ENCODE data around the gene PINK1.

The PINK1 gene

GRCh38 chr1:20657024-20657423 lies 23.8 kb downstream of the PINK1 start:
- no peak overlapping the region for H3K9ac ChIP-seq (ENCODE audit: low read depth, low read length)
- H3K27me3 ChIP-seq (ENCODE audit: control insufficient read depth, insufficient read depth, low read length): no peaks in the 10 kb centered on the region
- no peaks in the 10 kb centered on the region for H3K4me1 ChIP-seq (ENCODE audit: control insufficient read depth, insufficient read depth, low read length)
- no peaks in the 10 kb centered on the region for H3K9me3 ChIP-seq (ENCODE audit: control insufficient read depth, insufficient read depth, low read length)
- peaks cover 54% of the 10 kb centered on the region for H3K36me3 ChIP-seq (ENCODE audit: control insufficient read depth, insufficient read depth, low read length)
- no peak overlapping the region for H3K4me3 ChIP-seq (ENCODE audit: low read depth, low read length)

- no peak overlapping the region for H3K9ac ChIP-seq (ENCODE audit: low read depth, low read length)
- no peak overlapping the region for H3K4me3 ChIP-seq (ENCODE audit: low read depth, low read length)
- peaks cover 41% of the 10 kb centered on the region for H3K36me3 ChIP-seq (ENCODE audit: control insufficient read depth, insufficient read depth, low read length)
These were observed 25.1 kb downstream of the PINK1 start for GRCh38 chr1:20658166-20658915.

GRCh38 chr1:20660363-20660762 lies 27.1 kb downstream of the PINK1 start:
- peak overlapping the region; percentile 94 for H3K4me3 ChIP-seq (ENCODE audit: low read depth, low read length)
- no peaks in the 10 kb centered on the region for H3K9me3 ChIP-seq (ENCODE audit: control insufficient read depth, insufficient read depth, low read length)
- no peaks in the 10 kb centered on the region for H3K4me1 ChIP-seq (ENCODE audit: control insufficient read depth, insufficient read depth, low read length)
- no peaks in the 10 kb centered on the region for H3K27me3 ChIP-seq (ENCODE audit: control insufficient read depth, insufficient read depth, low read length)
- peaks cover 27% of the 10 kb centered on the region for H3K36me3 ChIP-seq (ENCODE audit: control insufficient read depth, insufficient read depth, low read length)
- peak overlapping the region; percentile 87 for H3K9ac ChIP-seq (ENCODE audit: low read depth, low read length)

More at GRCh38 chr1:20658166-20658915, 25.1 kb downstream of the PINK1 start:
- H3K27me3 ChIP-seq (ENCODE audit: control insufficient read depth, insufficient read depth, low read length): no peaks in the 10 kb centered on the region
- H3K9me3 ChIP-seq (ENCODE audit: control insufficient read depth, insufficient read depth, low read length): no peaks in the 10 kb centered on the region
- no peaks in the 10 kb centered on the region for H3K4me1 ChIP-seq (ENCODE audit: control insufficient read depth, insufficient read depth, low read length)

- Histone ChIP-seq H3K4me3 (ENCODE audit: low read depth, low read length) (peak overlapping the region; percentile 94), H3K27me3 (ENCODE audit: control insufficient read depth, insufficient read depth, low read length) (no peaks in the 10 kb centered on the region), H3K36me3 (ENCODE audit: control insufficient read depth, insufficient read depth, low read length) (peaks cover 22% of the 10 kb centered on the region), H3K9me3 (ENCODE audit: control insufficient read depth, insufficient read depth, low read length) (no peaks in the 10 kb centered on the region), H3K4me1 (ENCODE audit: control insufficient read depth, insufficient read depth, low read length) (no peaks in the 10 kb centered on the region), H3K9ac (ENCODE audit: low read depth, low read length) (peak overlapping the region; percentile 87)
These were observed 27.6 kb downstream of the PINK1 start for GRCh38 chr1:20660847-20661206.

- H3K27me3 ChIP-seq (ENCODE audit: control insufficient read depth, insufficient read depth, low read length): no peaks in the 10 kb centered on the region
- H3K36me3 ChIP-seq (ENCODE audit: control insufficient read depth, insufficient read depth, low read length): peaks cover 16% of the 10 kb centered on the region
- H3K9ac ChIP-seq (ENCODE audit: low read depth, low read length): peak within 1 kb of the TSS; percentile 87
- no peaks in the 10 kb centered on the region for H3K4me1 ChIP-seq (ENCODE audit: control insufficient read depth, insufficient read depth, low read length)
- no peaks in the 10 kb centered on the region for H3K9me3 ChIP-seq (ENCODE audit: control insufficient read depth, insufficient read depth, low read length)
- peak within 1 kb of the TSS; percentile 94 for H3K4me3 ChIP-seq (ENCODE audit: low read depth, low read length)
These were observed 28.2 kb downstream of the PINK1 start, which contains the start of gene DDOST for GRCh38 chr1:20661207-20662109. Gene DDOST (minus strand): TSS chr1:20661369. CDS start chr1:20661350, 19 bp downstream.

- no peaks in the 10 kb centered on the region for H3K27me3 ChIP-seq (ENCODE audit: control insufficient read depth, insufficient read depth, low read length)
These were observed 28.8 kb downstream of the PINK1 start for GRCh38 chr1:20662110-20662475.

GRCh38 chr1:20663365-20663764 lies 30.1 kb downstream of the PINK1 start:
- Histone ChIP-seq H3K36me3 (ENCODE audit: control insufficient read depth, insufficient read depth, low read length) (no peaks in the 10 kb centered on the region), H3K27me3 (ENCODE audit: control insufficient read depth, insufficient read depth, low read length) (no peaks in the 10 kb centered on the region), H3K4me1 (ENCODE audit: control insufficient read depth, insufficient read depth, low read length) (no peaks in the 10 kb centered on the region), H3K9ac (ENCODE audit: low read depth, low read length) (no peak overlapping the region), H3K4me3 (ENCODE audit: low read depth, low read length) (no peak overlapping the region), H3K9me3 (ENCODE audit: control insufficient read depth, insufficient read depth, low read length) (no peaks in the 10 kb centered on the region)

More at GRCh38 chr1:20662110-20662475, 28.8 kb downstream of the PINK1 start:
- H3K9ac ChIP-seq (ENCODE audit: low read depth, low read length): peak overlapping the region; percentile 70
- no peaks in the 10 kb centered on the region for H3K9me3 ChIP-seq (ENCODE audit: control insufficient read depth, insufficient read depth, low read length)
- H3K36me3 ChIP-seq (ENCODE audit: control insufficient read depth, insufficient read depth, low read length): peaks cover 11% of the 10 kb centered on the region
- peak overlapping the region; percentile 64 for H3K4me3 ChIP-seq (ENCODE audit: low read depth, low read length)
- no peaks in the 10 kb centered on the region for H3K4me1 ChIP-seq (ENCODE audit: control insufficient read depth, insufficient read depth, low read length)

- Histone ChIP-seq H3K9me3 (ENCODE audit: control insufficient read depth, insufficient read depth, low read length) (no peaks in the 10 kb centered on the region), H3K4me3 (ENCODE audit: low read depth, low read length) (no peak overlapping the region), H3K36me3 (ENCODE audit: control insufficient read depth, insufficient read depth, low read length) (no peaks in the 10 kb centered on the region), H3K9ac (ENCODE audit: low read depth, low read length) (no peak overlapping the region), H3K27me3 (ENCODE audit: control insufficient read depth, insufficient read depth, low read length) (no peaks in the 10 kb centered on the region), H3K4me1 (ENCODE audit: control insufficient read depth, insufficient read depth, low read length) (no peaks in the 10 kb centered on the region)
These were observed 30.9 kb downstream of the PINK1 start for GRCh38 chr1:20663969-20664715.

GRCh38 chr1:20665726-20666125 lies 32.5 kb downstream of the PINK1 start:
- Histone ChIP-seq H3K36me3 (ENCODE audit: control insufficient read depth, insufficient read depth, low read length) (peaks cover 4% of the 10 kb centered on the region), H3K27me3 (ENCODE audit: control insufficient read depth, insufficient read depth, low read length) (no peaks in the 10 kb centered on the region), H3K4me1 (ENCODE audit: control insufficient read depth, insufficient read depth, low read length) (no peaks in the 10 kb centered on the region), H3K4me3 (ENCODE audit: low read depth, low read length) (no peak overlapping the region), H3K9ac (ENCODE audit: low read depth, low read length) (no peak overlapping the region), H3K9me3 (ENCODE audit: control insufficient read depth, insufficient read depth, low read length) (no peaks in the 10 kb centered on the region)

GRCh38 chr1:20666146-20666545 lies 32.9 kb downstream of the PINK1 start:
- peaks cover 8% of the 10 kb centered on the region for H3K36me3 ChIP-seq (ENCODE audit: control insufficient read depth, insufficient read depth, low read length)
- H3K9ac ChIP-seq (ENCODE audit: low read depth, low read length): no peak overlapping the region
- no peaks in the 10 kb centered on the region for H3K9me3 ChIP-seq (ENCODE audit: control insufficient read depth, insufficient read depth, low read length)
- H3K4me1 ChIP-seq (ENCODE audit: control insufficient read depth, insufficient read depth, low read length): no peaks in the 10 kb centered on the region
- no peaks in the 10 kb centered on the region for H3K27me3 ChIP-seq (ENCODE audit: control insufficient read depth, insufficient read depth, low read length)
- H3K4me3 ChIP-seq (ENCODE audit: low read depth, low read length): no peak overlapping the region

- Histone ChIP-seq H3K9ac (ENCODE audit: low read depth, low read length) (no peak overlapping the region), H3K27me3 (ENCODE audit: control insufficient read depth, insufficient read depth, low read length) (no peaks in the 10 kb centered on the region), H3K4me1 (ENCODE audit: control insufficient read depth, insufficient read depth, low read length) (no peaks in the 10 kb centered on the region), H3K36me3 (ENCODE audit: control insufficient read depth, insufficient read depth, low read length) (peaks cover 14% of the 10 kb centered on the region), H3K9me3 (ENCODE audit: control insufficient read depth, insufficient read depth, low read length) (no peaks in the 10 kb centered on the region), H3K4me3 (ENCODE audit: low read depth, low read length) (no peak overlapping the region)
These were observed 33.5 kb downstream of the PINK1 start for GRCh38 chr1:20666804-20667203.
